HEK293 (cell line): Measurements from ENCODE around the gene NPEPL1.

Source experiments
- CTCF ChIA-PET: fragments of 350-600 bp; formaldehyde crosslinking; extraction: SDS; loops from one replicate; lab custom pipeline; 2021; ENCODE audit warnings: antibody characterized with exemption; lab: Yijun Ruan, JAX
- POLR2A ChIA-PET: fragments of 300-600 bp; formaldehyde crosslinking; extraction: SDS; loops from one replicate; lab custom pipeline; 2020; ENCODE audit warnings: antibody characterized with exemption, inconsistent platforms; lab: Yijun Ruan, JAX
- H3K27ac ChIP-seq: fragments of 200-500 bp; sonication (Bioruptor generic); 2 replicates; pipeline ENCODE4 v1.5.1; 2014; ENCODE audit warnings: low read depth, low read length, control low read depth, inconsistent platforms; ENCODE audit errors: extremely low read depth
- H3K36me3 ChIP-seq, 2 experiments: fragments of 200-500 bp in 1 of 2; sonication (Bioruptor generic) in 1 of 2; 1 replicate in 1 of 2; 2 replicates in 1 of 2; pipeline ENCODE4 v1.5.1; 2014 to 2017; ENCODE audit warnings: inconsistent platforms in 2 of 2, low read length in 2 of 2; ENCODE audit not compliant: control insufficient read depth in 2 of 2, insufficient read depth in 1 of 2
- H3K4me1 ChIP-seq: fragments of 200-500 bp; sonication (Bioruptor generic); 2 replicates; pipeline ENCODE4 v1.5.1; 2014; ENCODE audit warnings: mild to moderate bottlenecking, low read length, inconsistent platforms; ENCODE audit not compliant: control insufficient read depth, insufficient read depth
- H3K4me3 ChIP-seq: 2 replicates; pipeline ENCODE4 v1.5.1; 2011; ENCODE audit warnings: low read depth, mild to moderate bottlenecking, control low read depth, low read length, moderate library complexity
- H3K9me3 ChIP-seq: fragments of 200-500 bp; sonication (Bioruptor generic); 2 replicates; pipeline ENCODE4 v1.5.1; 2014; ENCODE audit warnings: low read depth, low read length, inconsistent platforms; ENCODE audit not compliant: control insufficient read depth, insufficient read depth
- HOXC10 ChIP-seq: sonication (generic); formaldehyde crosslinking; IDR thresholded peaks from 2 replicates; pipeline ENCODE4 v1.8.1; 2023; ENCODE audit warnings: mild to moderate bottlenecking, missing genetic modification reagents
- ZBTB21 ChIP-seq: fragments of 450-650 bp; formaldehyde crosslinking; IDR thresholded peaks from 2 replicates; pipeline ENCODE4 v1.5.1; 2017; ENCODE audit warnings: missing biosample characterization, missing genetic modification characterization
- ZNF2 ChIP-seq: fragments of 450-650 bp; formaldehyde crosslinking; IDR thresholded peaks from 2 replicates; pipeline ENCODE4 v1.5.1; 2016; ENCODE audit warnings: missing biosample characterization, missing genetic modification characterization
- ZNF211 ChIP-seq: fragments of 450-650 bp; formaldehyde crosslinking; IDR thresholded peaks from 2 replicates; pipeline ENCODE4 v1.5.1; 2016; ENCODE audit warnings: low read depth, missing biosample characterization, missing genetic modification characterization
- ZNF248 ChIP-seq: fragments of 450-650 bp; formaldehyde crosslinking; IDR thresholded peaks from 2 replicates; pipeline ENCODE4 v1.5.1; 2017; ENCODE audit warnings: missing biosample characterization, missing genetic modification characterization
- ZNF488 ChIP-seq: fragments of 450-650 bp; formaldehyde crosslinking; IDR thresholded peaks from 2 replicates; pipeline ENCODE4 v1.5.1; 2016; ENCODE audit warnings: missing biosample characterization, missing genetic modification characterization
- ZNF518A ChIP-seq: fragments of 450-650 bp; formaldehyde crosslinking; conservative IDR thresholded peaks from 2 replicates; pipeline ENCODE4 v1.5.1; 2016; ENCODE audit warnings: low read depth, missing biosample characterization, missing genetic modification characterization
- ZNF600 ChIP-seq: fragments of 450-650 bp; formaldehyde crosslinking; IDR thresholded peaks from 2 replicates; pipeline ENCODE4 v1.5.1; 2016; ENCODE audit warnings: missing biosample characterization, missing genetic modification characterization
- ZNF707 ChIP-seq: fragments of 450-650 bp; formaldehyde crosslinking; IDR thresholded peaks from 2 replicates; pipeline ENCODE4 v1.5.1; 2016; ENCODE audit warnings: missing biosample characterization, missing genetic modification characterization
- ZNF843 ChIP-seq: fragments of 450-650 bp; formaldehyde crosslinking; IDR thresholded peaks from 2 replicates; pipeline ENCODE4 v1.5.1; 2016; ENCODE audit warnings: missing biosample characterization, missing genetic modification characterization
- ZSCAN5A ChIP-seq: fragments of 450-650 bp; formaldehyde crosslinking; IDR thresholded peaks from 2 replicates; pipeline ENCODE4 v1.5.1; 2016; ENCODE audit warnings: missing biosample characterization, missing genetic modification characterization
- TF ChIP-seq, protein P1 (sequence below): fragments of 450-650 bp; formaldehyde crosslinking; IDR thresholded peaks from 2 replicates; pipeline ENCODE4 v1.5.1; 2017; ENCODE audit warnings: missing biosample characterization, missing genetic modification characterization

The NPEPL1 gene

GRCh38 chr20:58688840-58689239, 3.8 kb upstream of the NPEPL1 start:
- CTCF ChIA-PET = no interaction called here
- Histone ChIP-seq H3K27ac (no peak overlapping the region), H3K9me3 (no peaks in the 10 kb centered on the region), H3K4me1 (no peaks in the 10 kb centered on the region), H3K36me3 (peaks cover 0 to 7% of the 10 kb centered on the region in 2 experiments; a peak in 1 of 3 replicates), H3K4me3 (no peak overlapping the region)
- POLR2A ChIA-PET = interaction anchor here (0.7 kb wide), 1 partner anchor 54 kb away, joined by 3 read pairs; no protein-coding TSS in a partner anchor
- no peak for TF ChIP-seq ZBTB21 (tag by site-specific recombination)
- TF ChIP-seq ZNF211 (tag by site-specific recombination) = no peak
- no peak for TF ChIP-seq ZNF518A
- no peak for TF ChIP-seq HOXC10 (CRISPR knock-in tag)
- TF ChIP-seq ZSCAN5A (tag by site-specific recombination) = no peak
- TF ChIP-seq ZNF707 (tag by site-specific recombination) = no peak
- TF ChIP-seq ZNF488 = no peak
- TF ChIP-seq ZNF600 (tag by site-specific recombination) = no peak
- no peak for TF ChIP-seq ZNF248 (tag by site-specific recombination)

DNA sequence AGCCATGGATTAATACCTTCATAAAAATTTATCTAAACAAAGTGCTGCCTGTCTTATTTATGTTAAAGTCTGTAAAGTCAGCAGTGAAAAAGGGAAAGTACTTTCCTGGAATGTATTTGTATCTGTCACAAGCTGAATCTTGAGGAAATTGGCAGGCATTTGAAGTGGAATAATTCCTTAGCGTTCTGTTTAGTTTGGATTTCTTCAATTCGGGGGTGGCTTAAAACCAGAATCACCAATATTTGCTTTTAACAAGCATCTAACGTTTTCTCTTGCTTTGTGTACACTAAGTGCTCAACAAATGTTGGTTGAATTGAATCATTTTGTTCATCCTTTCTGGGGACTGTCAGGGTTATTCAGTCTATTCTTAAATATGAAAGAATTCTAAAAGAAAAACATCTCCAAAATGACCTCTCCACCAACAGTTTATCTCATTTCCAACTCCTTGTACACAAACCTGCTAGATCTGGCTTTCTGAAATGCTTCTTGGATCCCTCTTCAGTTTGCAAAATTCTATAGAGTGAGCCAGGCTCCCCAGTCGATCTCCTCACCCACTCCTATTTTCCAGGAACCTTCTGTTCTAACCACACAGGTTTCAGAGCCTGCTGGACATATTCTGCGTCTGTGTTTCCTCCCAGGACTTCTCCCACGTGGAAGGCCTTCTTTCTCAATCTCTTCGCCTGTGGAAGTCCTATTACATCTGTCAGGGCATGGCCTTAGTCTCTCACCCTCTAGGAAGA, 2.0 kb upstream of the NPEPL1 start:
- POLR2A ChIA-PET = interaction anchor here (0.6 kb wide), 1 partner anchor 8 kb away, joined by 4 read pairs; no protein-coding TSS in a partner anchor
- no peak for TF ChIP-seq ZNF2 (tag by site-specific recombination)
- TF ChIP-seq ZNF843 = no peak
- TF ChIP-seq, protein P1, sequence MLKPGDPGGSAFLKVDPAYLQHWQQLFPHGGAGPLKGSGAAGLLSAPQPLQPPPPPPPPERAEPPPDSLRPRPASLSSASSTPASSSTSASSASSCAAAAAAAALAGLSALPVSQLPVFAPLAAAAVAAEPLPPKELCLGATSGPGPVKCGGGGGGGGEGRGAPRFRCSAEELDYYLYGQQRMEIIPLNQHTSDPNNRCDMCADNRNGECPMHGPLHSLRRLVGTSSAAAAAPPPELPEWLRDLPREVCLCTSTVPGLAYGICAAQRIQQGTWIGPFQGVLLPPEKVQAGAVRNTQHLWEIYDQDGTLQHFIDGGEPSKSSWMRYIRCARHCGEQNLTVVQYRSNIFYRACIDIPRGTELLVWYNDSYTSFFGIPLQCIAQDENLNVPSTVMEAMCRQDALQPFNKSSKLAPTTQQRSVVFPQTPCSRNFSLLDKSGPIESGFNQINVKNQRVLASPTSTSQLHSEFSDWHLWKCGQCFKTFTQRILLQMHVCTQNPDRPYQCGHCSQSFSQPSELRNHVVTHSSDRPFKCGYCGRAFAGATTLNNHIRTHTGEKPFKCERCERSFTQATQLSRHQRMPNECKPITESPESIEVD (tag by site-specific recombination) = 0 out of 2 replicates have a peak, but pooled peaks have one; percentile 5
- TF ChIP-seq, all 188 proteins: peak for 1
- Histone ChIP-seq H3K4me3 (no peak overlapping the region), H3K27ac (no peak overlapping the region), H3K36me3 (peaks cover 0 to 12% of the 10 kb centered on the region in 2 experiments; a peak in 2 of 3 replicates), H3K4me1 (no peaks in the 10 kb centered on the region), H3K9me3 (no peaks in the 10 kb centered on the region)
- CTCF ChIA-PET = no interaction called here
